AG04450 (cell line): ENCODE measurements around the gene PDK4. TPM values are rescaled to one million over a fixed set of nuclear protein-coding genes. Genes with fewer than 3 reads are reported as not detected.

Experiments used
- CTCF ChIA-PET: fragments of 300-600, 350-600 bp; formaldehyde crosslinking; extraction: SDS; loops from one replicate; lab custom pipeline; 2022; ENCODE audit warnings: antibody characterized with exemption, inconsistent platforms; lab: Charles Lee
- POLR2A ChIA-PET: fragments of 350-600 bp; formaldehyde crosslinking; extraction: SDS; loops from one replicate; lab custom pipeline; 2021; ENCODE audit warnings: antibody characterized with exemption, inconsistent platforms; lab: Yijun Ruan, JAX
- DNase-seq: peaks from one replicate; pipeline ENCODE4 v3.0.0-alpha.2; 2011; ENCODE audit warnings: low read depth, low spot score
- H3K27ac ChIP-seq: one replicate; pipeline ENCODE4 v1.5.1; 2012; ENCODE audit warnings: low read depth, low read length, control low read depth
- H3K27me3 ChIP-seq: one replicate; pipeline ENCODE4 v1.6.0; 2012; ENCODE audit warnings: low read length; ENCODE audit not compliant: control insufficient read depth, insufficient read depth
- H3K4me3 ChIP-seq: 2 replicates; pipeline ENCODE4 v1.5.1; 2011; ENCODE audit warnings: mild to moderate bottlenecking, low read depth, low read length, control low read depth
- H3K9me3 ChIP-seq: 2 replicates; pipeline ENCODE4 v1.5.1; 2012; ENCODE audit warnings: low read length; ENCODE audit not compliant: control insufficient read depth, insufficient read depth
- polyA plus RNA-seq: library from polyadenylated mRNA; depleted of rRNA; stranded (reverse); fragments of >200 nt; gene quantifications from 2 replicates; pipeline ENCODE4 v1.2.3, GENCODE V29; 2011
- TF ChIP-seq, protein P1 (sequence below): IDR thresholded peaks from 2 replicates; pipeline ENCODE4 v1.5.1; 2011; ENCODE audit warnings: low read depth, low read length, control low read depth, inconsistent platforms

PDK4 gene
- polyA plus RNA-seq, 1 experiment, result 0.05 TPM

DNA sequence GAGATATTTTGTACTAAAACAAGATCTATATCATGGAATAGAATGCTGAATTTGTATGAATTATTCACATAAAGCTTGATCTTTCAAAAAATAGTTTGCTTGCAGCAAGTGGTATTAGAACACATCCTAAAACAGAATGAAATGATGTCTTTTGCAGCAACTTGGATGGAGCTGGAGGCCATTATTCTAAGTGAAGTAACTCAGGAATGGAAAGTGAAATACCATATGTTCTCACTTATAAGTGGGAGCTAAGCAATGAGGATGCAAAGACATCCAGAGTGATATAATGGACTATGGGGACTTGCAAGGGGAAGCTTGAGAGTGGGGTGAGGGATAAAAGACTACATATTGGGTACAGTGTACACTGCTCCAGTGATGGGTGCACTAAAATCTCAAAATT lies 56.9 kb downstream of the PDK4 start:
- ChIA-PET POLR2A (no interaction called here), CTCF (interaction anchor here (2.0 to 11.5 kb wide), 3 partner anchors 11 to 150 kb away, joined by 9 to 367 read pairs (median 50); no protein-coding TSS in a partner anchor)
- H3K27ac ChIP-seq, result no peak overlapping the region
- H3K9me3 ChIP-seq, result no peaks in the 10 kb centered on the region
- TF ChIP-seq, protein P1, sequence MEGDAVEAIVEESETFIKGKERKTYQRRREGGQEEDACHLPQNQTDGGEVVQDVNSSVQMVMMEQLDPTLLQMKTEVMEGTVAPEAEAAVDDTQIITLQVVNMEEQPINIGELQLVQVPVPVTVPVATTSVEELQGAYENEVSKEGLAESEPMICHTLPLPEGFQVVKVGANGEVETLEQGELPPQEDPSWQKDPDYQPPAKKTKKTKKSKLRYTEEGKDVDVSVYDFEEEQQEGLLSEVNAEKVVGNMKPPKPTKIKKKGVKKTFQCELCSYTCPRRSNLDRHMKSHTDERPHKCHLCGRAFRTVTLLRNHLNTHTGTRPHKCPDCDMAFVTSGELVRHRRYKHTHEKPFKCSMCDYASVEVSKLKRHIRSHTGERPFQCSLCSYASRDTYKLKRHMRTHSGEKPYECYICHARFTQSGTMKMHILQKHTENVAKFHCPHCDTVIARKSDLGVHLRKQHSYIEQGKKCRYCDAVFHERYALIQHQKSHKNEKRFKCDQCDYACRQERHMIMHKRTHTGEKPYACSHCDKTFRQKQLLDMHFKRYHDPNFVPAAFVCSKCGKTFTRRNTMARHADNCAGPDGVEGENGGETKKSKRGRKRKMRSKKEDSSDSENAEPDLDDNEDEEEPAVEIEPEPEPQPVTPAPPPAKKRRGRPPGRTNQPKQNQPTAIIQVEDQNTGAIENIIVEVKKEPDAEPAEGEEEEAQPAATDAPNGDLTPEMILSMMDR, result no peak
- peaks cover 2% of the 10 kb centered on the region for H3K27me3 ChIP-seq
- no peak overlapping the region for H3K4me3 ChIP-seq
- DNase-seq, result no peak

DNA sequence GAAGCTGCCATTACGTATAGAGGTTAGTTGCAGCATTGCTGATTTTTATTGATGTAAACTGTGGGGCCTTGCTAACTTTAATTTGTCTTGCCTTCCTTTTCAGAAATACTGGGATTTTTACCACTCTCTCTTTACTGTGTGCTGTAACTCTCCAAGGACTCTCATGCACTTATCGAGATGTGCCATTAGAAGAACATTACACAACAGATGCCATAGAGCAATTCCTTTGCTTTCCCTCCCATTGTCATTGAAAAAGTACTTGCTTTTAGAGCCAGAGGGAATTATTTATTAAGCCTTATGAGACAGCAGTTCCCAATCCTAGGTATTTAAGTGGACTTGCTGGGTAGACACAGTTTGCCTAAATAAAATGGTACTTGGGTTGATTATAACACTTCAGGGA lies 58.8 kb downstream of the PDK4 start:
- Histone ChIP-seq H3K27me3 (peaks cover 2% of the 10 kb centered on the region), H3K27ac (no peak overlapping the region), H3K4me3 (no peak overlapping the region), H3K9me3 (no peaks in the 10 kb centered on the region)
- CTCF ChIA-PET, result interaction anchor here (5.9 to 11.5 kb wide), 2 partner anchors 9 to 152 kb away, joined by 50 to 367 read pairs; no protein-coding TSS in a partner anchor
- POLR2A ChIA-PET, result no interaction called here
- TF ChIP-seq, protein P1, result no peak
- no peak for DNase-seq

DNA sequence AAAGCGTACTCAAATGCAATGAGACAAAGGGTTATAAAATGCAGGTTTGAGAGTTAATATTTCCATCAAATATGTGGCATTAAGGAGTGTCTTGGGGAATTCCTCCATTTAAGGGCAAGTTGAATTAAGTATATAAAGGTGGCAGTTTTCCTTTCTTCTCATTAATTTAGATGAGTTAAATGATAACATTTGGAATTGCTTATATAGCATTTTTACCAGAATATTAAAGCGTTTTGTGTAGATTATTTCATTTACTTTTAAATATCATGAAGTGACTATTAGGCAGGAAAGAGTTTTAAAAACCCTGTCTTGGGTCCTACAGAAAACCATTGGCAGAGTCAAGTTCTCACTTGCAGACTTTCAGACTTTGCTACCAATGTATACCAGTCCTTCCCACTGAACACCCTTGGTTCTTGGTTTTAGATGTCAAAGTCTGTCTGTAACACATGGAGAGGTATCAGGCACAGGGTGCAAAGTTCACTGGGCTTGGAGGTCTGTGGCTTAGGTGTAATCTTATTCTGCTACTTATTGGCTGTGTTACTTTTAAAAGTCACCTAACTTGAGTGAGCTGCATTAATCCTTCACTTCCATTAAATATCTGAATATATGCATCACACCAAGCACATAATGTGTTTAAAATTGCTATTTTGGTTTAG lies 59.5 kb downstream of the PDK4 start:
- Histone ChIP-seq H3K27ac (no peak overlapping the region), H3K4me3 (no peak overlapping the region), H3K27me3 (peaks cover 2% of the 10 kb centered on the region), H3K9me3 (no peaks in the 10 kb centered on the region)
- ChIA-PET POLR2A (no interaction called here), CTCF (interaction anchor here (2.3 to 17.2 kb wide), 2 partner anchors 25 to 152 kb away, joined by 13 to 641 read pairs; no protein-coding TSS in a partner anchor)
- TF ChIP-seq, protein P1, result no peak
- DNase-seq, result no peak

DNA sequence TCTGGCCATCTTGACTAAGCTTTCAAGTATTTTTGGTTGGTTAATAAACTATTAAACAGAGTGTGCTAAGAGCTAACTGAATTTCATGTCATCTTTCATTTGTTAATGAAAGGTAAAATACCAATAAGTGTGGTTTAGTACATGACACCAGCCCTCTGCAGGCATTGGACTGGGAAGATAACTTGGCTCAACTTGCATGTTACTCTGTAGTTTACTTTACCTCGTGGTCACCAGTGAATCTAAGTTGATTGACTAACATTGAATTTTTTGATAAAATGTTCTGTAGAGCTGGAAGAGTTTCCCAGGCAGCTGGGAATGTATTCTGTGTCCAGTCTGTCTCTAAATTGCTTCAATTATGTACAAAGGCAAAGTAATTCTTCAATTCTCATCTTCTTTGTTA lies 60.7 kb downstream of the PDK4 start:
- no peaks in the 10 kb centered on the region for H3K9me3 ChIP-seq
- no peak overlapping the region for H3K4me3 ChIP-seq
- TF ChIP-seq, protein P1, result no peak
- ChIA-PET POLR2A (no interaction called here), CTCF (interaction anchor here (1.1 to 17.2 kb wide), 5 partner anchors 9 to 153 kb away, joined by 3 to 641 read pairs (median 11); no protein-coding TSS in a partner anchor)
- no peak for DNase-seq
- H3K27me3 ChIP-seq, result peaks cover 2% of the 10 kb centered on the region
- H3K27ac ChIP-seq, result no peak overlapping the region

DNA sequence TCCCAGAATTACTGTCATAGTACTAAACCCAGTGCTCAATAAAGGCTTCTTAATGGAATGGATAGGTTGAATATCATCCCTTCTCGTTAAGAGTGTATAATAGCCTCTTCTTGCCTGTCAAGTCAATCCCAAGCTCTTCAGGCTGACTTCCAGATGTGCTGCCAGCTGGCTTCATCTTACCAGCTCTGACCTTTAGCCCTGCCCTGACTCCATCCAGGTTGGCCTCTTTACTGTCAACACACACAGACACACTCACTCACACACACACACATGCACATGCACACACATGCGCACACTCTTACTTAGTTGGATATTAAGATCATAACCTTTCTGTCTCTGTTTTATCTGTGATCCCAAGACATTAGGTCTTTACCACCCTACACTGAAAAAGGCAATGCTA lies 61.5 kb downstream of the PDK4 start:
- ChIA-PET CTCF (interaction anchor here (1.1 to 17.2 kb wide), 5 partner anchors 8 to 154 kb away, joined by 3 to 641 read pairs (median 11); no protein-coding TSS in a partner anchor), POLR2A (no interaction called here)
- no peak overlapping the region for H3K4me3 ChIP-seq
- peaks cover 2% of the 10 kb centered on the region for H3K27me3 ChIP-seq
- TF ChIP-seq, protein P1, result no peak
- no peak for DNase-seq
- no peak overlapping the region for H3K27ac ChIP-seq
- H3K9me3 ChIP-seq, result no peaks in the 10 kb centered on the region
